Transverse colon (tissue), 4 donors: ENCODE data around the gene BPIFB2.
"Not testable (repeated sequence)": the region's sequence is repeated elsewhere in the genome, so short reads cannot be mapped to it uniquely, and the experiment has no call there.

Experiments used
- CTCF ChIP-seq, 5 experiments: fragments of 200-600 bp in 3 of 5; fragments of 450-650 bp in 2 of 5; sonication (generic) in 3 of 5; IDR thresholded peaks; 1 replicate in 2 of 5; 2 replicates in 3 of 5; pipeline ENCODE4 v1.5.1; 2016 to 2017; ENCODE audit warnings: antibody characterized with exemption in 5 of 5, inconsistent platforms in 3 of 5, mild to moderate bottlenecking in 2 of 5, moderate library complexity in 1 of 5
- POLR2A ChIP-seq: fragments of 450-650 bp; IDR thresholded peaks from one replicate; pipeline ENCODE4 v1.6.1; 2016; ENCODE audit warnings: antibody characterized with exemption, mild to moderate bottlenecking, moderate library complexity
- POLR2AphosphoS5 ChIP-seq, 3 donors: sonication (generic); formaldehyde crosslinking; IDR thresholded peaks; one replicate each; pipeline ENCODE4 v1.6.1; 2016; ENCODE audit warnings: antibody characterized with exemption in 3 of 3

- TF ChIP-seq CTCF (IDR thresholded peaks at IDR 0.05); POLR2A; POLR2AphosphoS5 (IDR thresholded peaks at IDR 0.05): not testable (repeated sequence)
These were observed 32.4 kb upstream of the BPIFB2 start for GRCh38 chr20:32975121-32975520.
